ENCODE results near the gene PRUNE2. TPM values are rescaled to one million over a fixed set of nuclear protein-coding genes. Genes with fewer than 3 reads are reported as not detected.

PRUNE2 gene
- total RNA-seq, 4 donors from 2014 or later: 586 to 728 (median 654) TPM

- H3K27ac ChIP-seq (replicated peaks in 1 of 4): peak overlapping the region in 2 of 4 donors; percentile 15 to 45
- 58% methylated on average over 5 of the region's 5 CpGs for WGBS
- H3K9me3 ChIP-seq: no peaks in the 10 kb centered on the region
- no peak overlapping the region for H3K4me3 ChIP-seq
- TF ChIP-seq POLR2A (IDR thresholded peaks at IDR 0.05; ENCODE audit: low read depth): no peak
- no peak for TF ChIP-seq POLR2AphosphoS5 (IDR thresholded peaks at IDR 0.05)
- no peak for TF ChIP-seq EP300 (IDR thresholded peaks at IDR 0.05)
- DNase-seq (ENCODE audit: extremely low spot score): no peak
- peaks cover 0 to 15% (median 5%) of the 10 kb centered on the region in 4 donors for H3K36me3 ChIP-seq
- no peaks in the 10 kb centered on the region for H3K27me3 ChIP-seq
- H3K4me1 ChIP-seq: peaks cover 0 to 25% (median 18%) of the 10 kb centered on the region in 4 donors
- intact Hi-C loops (cut with DNase I): no loop called here
These were observed 188.7 kb downstream of the PRUNE2 start for GRCh38 chr9:76717176-76717575.

DNA sequence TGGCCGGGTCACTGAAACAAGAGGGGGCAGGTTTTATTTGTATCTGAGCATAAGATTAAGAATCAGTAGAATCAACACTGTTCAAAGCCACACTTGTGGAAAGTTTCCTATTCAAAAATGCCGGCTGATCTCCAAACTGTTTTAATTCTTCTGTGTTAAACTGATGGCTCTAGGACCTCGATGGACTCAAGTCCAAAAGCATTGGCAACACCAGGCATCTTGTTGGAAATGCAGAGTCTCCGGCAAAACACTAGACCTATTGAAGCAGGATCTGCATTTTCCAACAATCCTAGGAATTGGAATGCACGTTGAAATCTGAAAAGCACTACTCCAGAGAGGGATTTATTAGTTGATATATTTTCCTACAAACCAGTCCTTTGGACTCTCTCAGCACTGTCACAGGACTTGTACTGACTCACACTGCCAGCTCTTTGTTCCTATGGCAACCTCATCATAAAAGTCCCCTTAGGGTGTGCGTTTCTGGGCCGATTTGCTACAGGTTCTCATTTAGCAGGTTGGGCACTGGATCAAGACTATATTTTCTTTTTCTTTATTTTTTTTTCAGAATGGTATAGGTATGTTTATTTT lies 189.7 kb downstream of the PRUNE2 start:
- intact Hi-C loops (cut with DNase I): no loop called here
- peak overlapping the region in 1 of 4 donors; percentile 20 for H3K27ac ChIP-seq (replicated peaks in 1 of 4)
- 74% methylated on average over 7 of the region's 7 CpGs for WGBS

DNA sequence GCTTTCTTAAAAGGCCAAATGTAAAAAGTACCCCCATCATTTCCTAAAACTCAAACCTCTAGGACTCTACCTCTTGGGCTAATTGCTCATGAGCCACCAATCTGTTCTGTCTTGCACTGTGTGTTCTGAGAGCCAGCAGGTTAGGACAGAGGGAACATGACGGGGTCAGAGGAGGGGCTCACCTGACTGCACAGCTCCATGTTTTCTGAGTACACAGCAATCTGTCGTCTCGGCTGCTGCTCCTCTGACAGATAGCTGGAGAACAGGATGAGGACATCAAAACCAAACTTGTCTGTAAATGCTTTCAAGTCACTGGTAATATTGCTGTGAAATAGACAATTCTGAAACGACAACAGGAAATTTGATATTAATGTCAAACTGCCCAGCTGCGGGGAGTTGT lies 192.5 kb downstream of the PRUNE2 start:
- 63% methylated on average over 5 of the region's 5 CpGs for WGBS
- Histone ChIP-seq H3K36me3 (peaks cover 0 to 53% (median 31%) of the 10 kb centered on the region in 4 donors), H3K9me3 (no peaks in the 10 kb centered on the region), H3K27ac (replicated peaks in 1 of 4) (no peak overlapping the region), H3K4me3 (no peak overlapping the region), H3K4me1 (peaks cover 0 to 20% (median 16%) of the 10 kb centered on the region in 4 donors), H3K27me3 (no peaks in the 10 kb centered on the region)
- no peak for TF ChIP-seq POLR2A (IDR thresholded peaks at IDR 0.05; ENCODE audit: low read depth)
- TF ChIP-seq POLR2AphosphoS5 (IDR thresholded peaks at IDR 0.05): no peak
- no peak for TF ChIP-seq EP300 (IDR thresholded peaks at IDR 0.05)
- no peak for TF ChIP-seq CTCF (IDR thresholded peaks at IDR 0.05)
- intact Hi-C loops (cut with DNase I): no loop called here
- no peak for DNase-seq (ENCODE audit: extremely low spot score)

More for the DNA sequence above, 189.7 kb downstream of the PRUNE2 start:
- Histone ChIP-seq H3K27me3 (no peaks in the 10 kb centered on the region), H3K36me3 (peaks cover 0 to 25% (median 15%) of the 10 kb centered on the region in 4 donors), H3K4me3 (no peak overlapping the region), H3K9me3 (no peaks in the 10 kb centered on the region), H3K4me1 (peaks cover 0 to 25% (median 16%) of the 10 kb centered on the region in 4 donors)
- no peak for TF ChIP-seq POLR2AphosphoS5 (IDR thresholded peaks at IDR 0.05)
- TF ChIP-seq EP300 (IDR thresholded peaks at IDR 0.05): no peak
- TF ChIP-seq POLR2A (IDR thresholded peaks at IDR 0.05; ENCODE audit: low read depth): no peak
- TF ChIP-seq CTCF (IDR thresholded peaks at IDR 0.05): no peak
- DNase-seq (ENCODE audit: extremely low spot score): no peak

- WGBS: 79% methylated on average over 9 of the region's 9 CpGs
- peaks cover 0 to 86% (median 44%) of the 10 kb centered on the region in 4 donors for H3K36me3 ChIP-seq
- H3K4me3 ChIP-seq: no peak overlapping the region
- no peaks in the 10 kb centered on the region for H3K9me3 ChIP-seq
- no peak for TF ChIP-seq POLR2A (IDR thresholded peaks at IDR 0.05; ENCODE audit: low read depth)
- no peak for TF ChIP-seq POLR2AphosphoS5 (IDR thresholded peaks at IDR 0.05)
- no peak for TF ChIP-seq CTCF (IDR thresholded peaks at IDR 0.05)
- TF ChIP-seq EP300 (IDR thresholded peaks at IDR 0.05): no peak
- DNase-seq (ENCODE audit: extremely low spot score): no peak
- no peak overlapping the region for H3K27ac ChIP-seq (replicated peaks in 1 of 4)
- intact Hi-C loops (cut with DNase I): no loop called here
- H3K4me1 ChIP-seq: peaks cover 0 to 11% (median 10%) of the 10 kb centered on the region in 4 donors
- H3K27me3 ChIP-seq: no peaks in the 10 kb centered on the region
These were observed 196.9 kb downstream of the PRUNE2 start for GRCh38 chr9:76709020-76709419.

- no peaks in the 10 kb centered on the region for H3K27me3 ChIP-seq
- DNase-seq (ENCODE audit: extremely low spot score): no peak
- H3K36me3 ChIP-seq: peaks cover 0 to 89% (median 51%) of the 10 kb centered on the region in 4 donors
- peaks cover 0 to 25% (median 17%) of the 10 kb centered on the region in 4 donors for H3K4me1 ChIP-seq
- no peaks in the 10 kb centered on the region for H3K9me3 ChIP-seq
- 72% methylated on average over 6 of the region's 6 CpGs for WGBS
- no peak overlapping the region for H3K4me3 ChIP-seq
- no peak for TF ChIP-seq EP300 (IDR thresholded peaks at IDR 0.05)
- no peak for TF ChIP-seq CTCF (IDR thresholded peaks at IDR 0.05)
- TF ChIP-seq POLR2A (IDR thresholded peaks at IDR 0.05; ENCODE audit: low read depth): no peak
- TF ChIP-seq POLR2AphosphoS5 (IDR thresholded peaks at IDR 0.05): no peak
- intact Hi-C loops (cut with DNase I): no loop called here
- no peak overlapping the region for H3K27ac ChIP-seq (replicated peaks in 1 of 4)
These were observed 198.4 kb downstream of the PRUNE2 start for GRCh38 chr9:76707510-76707909.
